Mesodermal cell (in vitro differentiated cells): ENCODE data around the gene DVL1. TPM values are rescaled to one million over a fixed set of nuclear protein-coding genes. Genes with fewer than 3 reads are reported as not detected.
A peak's percentile ranks its signal among the peaks of the same experiment; 100 is the strongest.

Source experiments
- H3K27ac ChIP-seq: 2 replicates; pipeline ENCODE4 v1.7.0; 2013; ENCODE audit warnings: mild to moderate bottlenecking, low read depth, low read length, moderate library complexity; ENCODE audit not compliant: severe bottlenecking
- H3K36me3 ChIP-seq: 2 replicates; pipeline ENCODE4 v1.7.1; 2013; ENCODE audit warnings: mild to moderate bottlenecking, low read length, moderate library complexity; ENCODE audit not compliant: control insufficient read depth, insufficient read depth
- H3K4me1 ChIP-seq: one replicate; pipeline ENCODE4 v1.7.1; 2013; ENCODE audit warnings: mild to moderate bottlenecking, low read length; ENCODE audit not compliant: insufficient read depth, control insufficient read depth, poor library complexity, severe bottlenecking
- H3K4me3 ChIP-seq: 2 replicates; pipeline ENCODE4 v1.7.0; 2013; ENCODE audit warnings: low read length, control low read depth, mild to moderate bottlenecking; ENCODE audit not compliant: insufficient read depth, poor library complexity, severe bottlenecking; ENCODE audit errors: extremely low read depth
- H3K9me3 ChIP-seq: 2 replicates; pipeline ENCODE4 v1.7.1; 2013; ENCODE audit warnings: mild to moderate bottlenecking, low read length, moderate library complexity; ENCODE audit not compliant: control insufficient read depth
- WGBS, 2 experiments: methylation state at CpG; one replicate each; pipeline ENCODE4 v1.1.5; 2013; ENCODE audit warnings: missing lambda C conversion rate in 2 of 2; ENCODE audit not compliant: insufficient coverage in 2 of 2; 5-methylcytosine and 5-hydroxymethylcytosine counted together
- polyA plus RNA-seq, 2 experiments: library from polyadenylated mRNA; stranded (reverse); fragments of 50-300 nt; gene quantifications; one replicate each; pipeline ENCODE4 v1.2.3, GENCODE V29; 2013

DVL1 gene
- 41.8 TPM for polyA plus RNA-seq (2013, experiment 1 of 2)
- polyA plus RNA-seq (2013, experiment 2 of 2) = 32.0 TPM

GRCh38 chr1:1349256-1350012 is at the start of gene DVL1:
DVL1 (minus strand) TSS chr1:1349418; CDS start chr1:1349065, 353 bp downstream.
- no peaks in the 10 kb centered on the region for H3K9me3 ChIP-seq
- H3K27ac ChIP-seq = peak within 1 kb of the TSS; percentile 84
- 0 to 1% methylated on average over 54 to 74 of the region's 122 CpGs for WGBS, 2 experiments
- H3K4me3 ChIP-seq = peak within 1 kb of the TSS; percentile 54
- peaks cover 36% of the 10 kb centered on the region for H3K4me1 ChIP-seq
- H3K36me3 ChIP-seq = peaks cover 19% of the 10 kb centered on the region

- H3K27ac ChIP-seq = peak overlapping the region; percentile 72
- peak overlapping the region; percentile 95 for H3K4me3 ChIP-seq
- 0 to 1% methylated on average over 31 to 54 of the region's 54 CpGs for WGBS, 2 experiments
- no peaks in the 10 kb centered on the region for H3K9me3 ChIP-seq
- peaks cover 75% of the 10 kb centered on the region for H3K36me3 ChIP-seq
- peaks cover 26% of the 10 kb centered on the region for H3K4me1 ChIP-seq
These were observed 49.5 kb upstream of the DVL1 start for GRCh38 chr1:1398677-1399186.

GRCh38 chr1:1397839-1398523 is 48.8 kb upstream of the DVL1 start:
- H3K9me3 ChIP-seq = no peaks in the 10 kb centered on the region
- peaks cover 26% of the 10 kb centered on the region for H3K4me1 ChIP-seq
- H3K27ac ChIP-seq = no peak overlapping the region
- H3K4me3 ChIP-seq = peak overlapping the region; percentile 95
- WGBS, 2 experiments = 69 to 72% methylated on average over 17 of the region's 19 CpGs
- H3K36me3 ChIP-seq = peaks cover 75% of the 10 kb centered on the region

GRCh38 chr1:1395166-1395565 is 45.9 kb upstream of the DVL1 start:
- no peak overlapping the region for H3K27ac ChIP-seq
- H3K4me1 ChIP-seq = peaks cover 10% of the 10 kb centered on the region
- peaks cover 77% of the 10 kb centered on the region for H3K36me3 ChIP-seq
- H3K4me3 ChIP-seq = no peak overlapping the region
- 99 to 100% methylated on average over 8 of the region's 11 CpGs for WGBS, 2 experiments
- H3K9me3 ChIP-seq = no peaks in the 10 kb centered on the region

GRCh38 chr1:1394116-1394515 is 44.9 kb upstream of the DVL1 start:
- Histone ChIP-seq H3K9me3 (no peaks in the 10 kb centered on the region), H3K4me1 (peaks cover 8% of the 10 kb centered on the region), H3K36me3 (peaks cover 88% of the 10 kb centered on the region), H3K4me3 (no peak overlapping the region), H3K27ac (no peak overlapping the region)
- WGBS, 2 experiments = 98 to 99% methylated on average over 4 to 5 of the region's 7 CpGs

GRCh38 chr1:1393428-1393827 is 44.2 kb upstream of the DVL1 start:
- Histone ChIP-seq H3K27ac (no peak overlapping the region), H3K4me1 (peaks cover 8% of the 10 kb centered on the region), H3K9me3 (no peaks in the 10 kb centered on the region), H3K4me3 (no peak overlapping the region), H3K36me3 (peaks cover 94% of the 10 kb centered on the region)
- 97 to 98% methylated on average over 11 of the region's 11 CpGs for WGBS, 2 experiments

- Histone ChIP-seq H3K36me3 (peaks cover 94% of the 10 kb centered on the region), H3K9me3 (no peaks in the 10 kb centered on the region), H3K4me1 (peaks cover 8% of the 10 kb centered on the region), H3K27ac (no peak overlapping the region), H3K4me3 (no peak overlapping the region)
- WGBS, 2 experiments = 96 to 100% methylated on average over 2 to 4 of the region's 4 CpGs
These were observed 43.8 kb upstream of the DVL1 start for GRCh38 chr1:1393014-1393413.

GRCh38 chr1:1391225-1391624 is 42.0 kb upstream of the DVL1 start:
- no peak overlapping the region for H3K4me3 ChIP-seq
- H3K9me3 ChIP-seq = no peaks in the 10 kb centered on the region
- H3K36me3 ChIP-seq = peaks cover 100% of the 10 kb centered on the region
- no peaks in the 10 kb centered on the region for H3K4me1 ChIP-seq
- WGBS, 2 experiments = 97 to 100% methylated on average over 9 to 12 of the region's 12 CpGs
- H3K27ac ChIP-seq = no peak overlapping the region

- Histone ChIP-seq H3K4me1 (no peaks in the 10 kb centered on the region), H3K9me3 (no peaks in the 10 kb centered on the region), H3K27ac (no peak overlapping the region), H3K4me3 (no peak overlapping the region), H3K36me3 (peaks cover 100% of the 10 kb centered on the region)
- 92 to 98% methylated on average over 11 to 12 of the region's 12 CpGs for WGBS, 2 experiments
These were observed 41.5 kb upstream of the DVL1 start for GRCh38 chr1:1390675-1391074.

GRCh38 chr1:1388078-1388472 is 38.9 kb upstream of the DVL1 start:
- Histone ChIP-seq H3K36me3 (peaks cover 87% of the 10 kb centered on the region), H3K27ac (no peak overlapping the region)
- 94 to 98% methylated on average over 10 to 13 of the region's 16 CpGs for WGBS, 2 experiments

More at GRCh38 chr1:1388078-1388472, 38.9 kb upstream of the DVL1 start:
- H3K4me1 ChIP-seq = no peaks in the 10 kb centered on the region
- no peaks in the 10 kb centered on the region for H3K9me3 ChIP-seq
- no peak overlapping the region for H3K4me3 ChIP-seq
